ENCODE results near the gene UBQLN3. TPM values are rescaled to one million over a fixed set of nuclear protein-coding genes. Genes with fewer than 3 reads are reported as not detected.

UBQLN3 gene
- total RNA-seq, 1 experiment from 2014 or later, result not detected

DNA sequence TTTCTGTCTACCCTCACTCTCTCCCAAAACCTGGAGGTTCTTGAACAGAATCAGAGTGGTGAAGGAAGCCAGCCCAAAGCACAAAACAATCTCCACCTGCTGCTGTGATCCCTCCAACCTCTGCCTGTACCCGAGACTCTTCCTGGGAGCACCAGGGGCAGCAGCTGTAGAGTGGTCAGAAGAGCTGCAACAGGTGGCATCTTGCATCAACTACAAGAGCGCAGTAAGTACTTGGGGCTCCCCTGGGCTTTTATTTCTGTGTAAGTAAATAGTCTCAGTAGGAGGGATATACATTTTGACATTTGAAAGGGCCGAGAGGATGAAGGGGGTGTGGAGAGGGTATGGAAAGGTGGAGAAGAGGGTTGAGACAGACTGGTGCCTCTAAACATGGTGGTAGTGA lies 15.0 kb upstream of the UBQLN3 start:
- no peaks in the 10 kb centered on the region for H3K4me1 ChIP-seq (replicated peaks)
- H3K27ac ChIP-seq, result no peak overlapping the region
- H3K27me3 ChIP-seq (replicated peaks), result peaks cover 6% of the 10 kb centered on the region; the same call in 1 of the 2 replicates
- no peak for DNase-seq (ENCODE audit: low read depth in 1 of 2, low spot score in 2 of 2)
- H3K36me3 ChIP-seq, result no peaks in the 10 kb centered on the region
- H3K9me3 ChIP-seq (replicated peaks), result no peaks in the 10 kb centered on the region
- H3K4me3 ChIP-seq, result no peak overlapping the region

DNA sequence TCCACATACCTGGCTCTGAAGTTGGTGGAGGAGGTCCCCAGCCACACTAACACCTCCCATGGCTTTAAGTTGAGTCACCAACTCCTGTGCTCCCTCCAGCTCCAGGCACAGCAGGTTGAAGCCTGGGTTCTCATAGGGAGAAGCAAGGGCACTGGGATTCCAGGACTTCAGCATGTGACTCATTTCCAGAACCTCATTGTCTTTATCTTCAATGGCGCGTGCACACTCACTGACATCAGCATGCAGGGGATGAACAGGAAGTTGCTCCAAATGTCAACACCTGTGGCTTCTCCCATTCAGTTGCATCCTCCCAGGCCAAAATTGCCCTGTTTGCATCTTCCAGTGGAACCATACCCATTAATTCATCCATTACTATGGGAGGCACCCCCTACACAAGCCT lies 12.6 kb upstream of the UBQLN3 start:
- no peaks in the 10 kb centered on the region for H3K36me3 ChIP-seq

GRCh38 chr11:5521540-5521939 lies 11.8 kb upstream of the UBQLN3 start:
- no peak for DNase-seq (ENCODE audit: low read depth in 1 of 2, low spot score in 2 of 2)
- Histone ChIP-seq H3K27me3 (replicated peaks) (no peaks in the 10 kb centered on the region; the same call in 1 of the 2 replicates), H3K36me3 (no peaks in the 10 kb centered on the region), H3K27ac (no peak overlapping the region), H3K4me1 (replicated peaks) (no peaks in the 10 kb centered on the region), H3K4me3 (no peak overlapping the region), H3K9me3 (replicated peaks) (no peaks in the 10 kb centered on the region)

More for the DNA sequence above, 12.6 kb upstream of the UBQLN3 start:
- H3K4me1 ChIP-seq (replicated peaks), result no peaks in the 10 kb centered on the region
- no peaks in the 10 kb centered on the region for H3K9me3 ChIP-seq (replicated peaks)
- no peak overlapping the region for H3K4me3 ChIP-seq
- no peak overlapping the region for H3K27ac ChIP-seq
- DNase-seq (ENCODE audit: low read depth in 1 of 2, low spot score in 2 of 2), result no peak
- H3K27me3 ChIP-seq (replicated peaks), result no peaks in the 10 kb centered on the region; the same call in 1 of the 2 replicates

DNA sequence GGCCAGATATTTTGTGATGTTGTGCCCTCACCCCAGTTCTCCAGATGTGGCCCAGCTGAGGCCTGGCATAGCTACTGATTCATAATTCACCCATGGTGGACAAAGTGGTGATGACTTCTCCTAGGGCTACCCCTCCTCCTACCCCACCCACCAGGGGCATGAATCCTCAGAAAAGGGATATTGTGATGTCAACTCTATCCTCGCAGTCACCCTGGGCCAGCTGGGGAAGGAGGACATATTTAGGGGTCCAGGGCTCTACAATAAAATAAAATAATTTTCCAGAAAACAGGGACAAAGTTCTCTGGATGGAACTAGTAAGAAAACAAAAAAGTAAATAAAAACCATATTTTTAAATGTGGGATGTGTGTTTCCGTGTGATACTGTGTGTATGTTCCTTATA lies 6.8 kb upstream of the UBQLN3 start, which contains the start of gene UBQLNL:
Gene UBQLNL (minus strand): TSS at position 101 of the 400 bp plus-strand sequence. CDS start 258 bp downstream, outside the sequence.
- Histone ChIP-seq H3K36me3 (no peaks in the 10 kb centered on the region), H3K9me3 (replicated peaks) (no peaks in the 10 kb centered on the region), H3K4me1 (replicated peaks) (no peaks in the 10 kb centered on the region), H3K4me3 (no peak within 1 kb of the TSS), H3K27me3 (replicated peaks) (peaks cover 14% of the 10 kb centered on the region; the same call in 1 of the 2 replicates), H3K27ac (no peak within 1 kb of the TSS)
- no peak for DNase-seq (ENCODE audit: low read depth in 1 of 2, low spot score in 2 of 2)

DNA sequence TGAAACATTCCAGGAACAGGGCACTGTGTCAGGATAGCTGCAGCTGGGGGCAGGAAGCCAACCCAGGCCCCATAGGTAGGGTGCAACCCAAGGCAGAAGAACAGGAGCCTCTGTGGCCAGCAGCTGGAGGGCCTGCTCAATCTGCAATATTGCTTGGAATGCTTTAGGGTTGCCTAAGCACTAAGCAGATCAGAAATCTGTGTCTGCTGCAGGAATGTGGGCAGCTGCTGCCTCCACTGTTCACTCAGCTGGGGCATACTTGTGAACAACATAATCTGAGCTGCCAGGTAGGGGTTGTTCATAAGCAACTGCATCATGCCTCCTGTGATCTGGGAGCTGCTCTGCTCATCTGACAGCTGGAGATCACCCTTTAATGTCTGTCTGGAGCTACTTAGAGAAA lies 5.1 kb upstream of the UBQLN3 start:
- no peaks in the 10 kb centered on the region for H3K9me3 ChIP-seq (replicated peaks)
- H3K4me1 ChIP-seq (replicated peaks), result no peaks in the 10 kb centered on the region
- H3K4me3 ChIP-seq, result no peak overlapping the region
- no peak for DNase-seq (ENCODE audit: low read depth in 1 of 2, low spot score in 2 of 2)
- H3K27me3 ChIP-seq (replicated peaks), result peaks cover 22% of the 10 kb centered on the region; the same call in 1 of the 2 replicates
- H3K36me3 ChIP-seq, result no peaks in the 10 kb centered on the region
- no peak overlapping the region for H3K27ac ChIP-seq

DNA sequence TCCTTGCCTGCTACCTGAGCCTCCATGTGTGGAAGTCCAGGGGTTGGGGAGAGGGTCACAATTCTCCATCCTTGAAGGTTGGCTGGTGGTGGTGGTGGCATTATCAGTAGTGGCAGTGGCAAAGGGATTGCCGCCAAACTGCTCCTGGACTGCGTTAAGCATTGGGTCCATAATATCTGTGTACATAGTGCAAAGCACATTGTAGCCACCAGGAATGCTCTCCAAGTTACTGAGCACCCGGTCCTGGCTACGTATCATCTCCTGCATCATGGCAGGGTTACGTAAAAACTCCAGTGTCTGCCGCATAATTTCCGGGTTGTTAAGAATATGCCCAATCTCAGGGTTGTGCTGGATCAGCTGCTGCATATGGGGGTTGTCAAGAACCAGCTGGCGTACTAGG lies 1.2 kb downstream of the UBQLN3 start:
- Histone ChIP-seq H3K36me3 (no peaks in the 10 kb centered on the region), H3K27ac (no peak overlapping the region), H3K27me3 (replicated peaks) (peaks cover 32% of the 10 kb centered on the region), H3K4me1 (replicated peaks) (no peaks in the 10 kb centered on the region), H3K4me3 (no peak overlapping the region), H3K9me3 (replicated peaks) (no peaks in the 10 kb centered on the region)
- no peak for DNase-seq (ENCODE audit: low read depth in 1 of 2, low spot score in 2 of 2)

GRCh38 chr11:5507933-5508305 lies 1.8 kb downstream of the UBQLN3 start:
- no peaks in the 10 kb centered on the region for H3K9me3 ChIP-seq (replicated peaks)
- no peak overlapping the region for H3K4me3 ChIP-seq
- H3K27ac ChIP-seq, result no peak overlapping the region
- peaks cover 27% of the 10 kb centered on the region for H3K27me3 ChIP-seq (replicated peaks)
- H3K4me1 ChIP-seq (replicated peaks), result no peaks in the 10 kb centered on the region
- DNase-seq (ENCODE audit: low read depth in 1 of 2, low spot score in 2 of 2), result no peak
- H3K36me3 ChIP-seq, result no peaks in the 10 kb centered on the region

- Histone ChIP-seq H3K9me3 (replicated peaks) (no peaks in the 10 kb centered on the region), H3K36me3 (no peaks in the 10 kb centered on the region), H3K27me3 (replicated peaks) (peaks cover 23% of the 10 kb centered on the region), H3K4me3 (no peak overlapping the region), H3K27ac (no peak overlapping the region), H3K4me1 (replicated peaks) (no peaks in the 10 kb centered on the region)
- no peak for DNase-seq (ENCODE audit: low read depth in 1 of 2, low spot score in 2 of 2)
Measured at GRCh38 chr11:5507177-5507932, 2.4 kb downstream of the UBQLN3 start.

GRCh38 chr11:5505363-5506048 lies 4.3 kb downstream of the UBQLN3 start:
- no peak for DNase-seq (ENCODE audit: low read depth in 1 of 2, low spot score in 2 of 2)
- Histone ChIP-seq H3K4me3 (no peak overlapping the region), H3K27ac (no peak overlapping the region), H3K27me3 (replicated peaks) (peaks cover 15% of the 10 kb centered on the region), H3K4me1 (replicated peaks) (no peaks in the 10 kb centered on the region), H3K9me3 (replicated peaks) (no peaks in the 10 kb centered on the region), H3K36me3 (no peaks in the 10 kb centered on the region)

- H3K4me3 ChIP-seq, result no peak overlapping the region
- H3K4me1 ChIP-seq (replicated peaks), result no peaks in the 10 kb centered on the region
- H3K27me3 ChIP-seq (replicated peaks), result peaks cover 23% of the 10 kb centered on the region
- DNase-seq (ENCODE audit: low read depth in 1 of 2, low spot score in 2 of 2), result no peak
- no peaks in the 10 kb centered on the region for H3K36me3 ChIP-seq
- no peak overlapping the region for H3K27ac ChIP-seq
- H3K9me3 ChIP-seq (replicated peaks), result no peaks in the 10 kb centered on the region
Measured at GRCh38 chr11:5504403-5504921, 5.3 kb downstream of the UBQLN3 start.

DNA sequence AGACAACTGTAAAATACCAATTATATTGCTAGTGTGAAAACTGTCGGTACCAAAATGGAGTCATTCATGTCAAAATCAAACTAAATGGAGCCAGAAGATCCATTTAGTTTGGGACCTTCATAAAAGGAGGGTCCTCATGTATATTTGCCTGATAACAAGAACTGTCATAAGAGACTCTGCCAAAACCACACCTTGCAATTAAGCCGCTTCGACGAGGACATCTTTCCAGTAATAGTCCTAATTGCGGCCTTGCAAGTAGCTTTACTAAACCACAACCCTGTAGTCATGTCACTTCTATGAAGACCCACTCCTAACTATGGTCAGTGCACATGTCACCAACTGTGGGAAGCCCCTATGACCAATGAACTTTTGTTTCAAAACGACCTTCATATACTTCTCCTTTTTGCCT lies 9.4 kb downstream of the UBQLN3 start:
- H3K27me3 ChIP-seq (replicated peaks), result peaks cover 24% of the 10 kb centered on the region
- no peak overlapping the region for H3K4me3 ChIP-seq

DNA sequence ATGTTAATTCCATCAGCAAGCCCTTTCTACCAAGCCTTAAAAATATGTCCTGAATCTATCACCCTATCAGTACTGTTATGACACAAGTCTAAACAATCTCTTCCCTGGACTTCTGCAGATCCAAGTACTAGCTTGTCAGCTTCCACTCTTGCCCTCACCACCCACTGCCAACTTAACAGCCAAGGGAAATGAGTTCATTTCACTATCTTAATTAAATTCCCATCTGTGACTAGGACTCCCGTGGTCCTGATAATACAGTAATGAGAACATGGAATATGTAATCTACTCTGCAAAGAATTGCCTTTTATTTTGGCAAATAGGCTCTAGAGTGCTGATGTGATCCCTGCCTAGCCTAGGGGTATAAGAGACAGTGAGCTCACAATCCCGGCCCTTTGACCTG lies 10.1 kb downstream of the UBQLN3 start:
- DNase-seq (ENCODE audit: low read depth in 1 of 2, low spot score in 2 of 2), result no peak
- Histone ChIP-seq H3K4me3 (no peak overlapping the region), H3K4me1 (replicated peaks) (no peaks in the 10 kb centered on the region), H3K9me3 (replicated peaks) (no peaks in the 10 kb centered on the region), H3K27ac (no peak overlapping the region), H3K27me3 (replicated peaks) (peaks cover 19% of the 10 kb centered on the region), H3K36me3 (no peaks in the 10 kb centered on the region)

More for the DNA sequence above, 9.4 kb downstream of the UBQLN3 start:
- H3K9me3 ChIP-seq (replicated peaks), result no peaks in the 10 kb centered on the region
- H3K36me3 ChIP-seq, result no peaks in the 10 kb centered on the region
- no peak overlapping the region for H3K27ac ChIP-seq
- no peak for DNase-seq (ENCODE audit: low read depth in 1 of 2, low spot score in 2 of 2)
- H3K4me1 ChIP-seq (replicated peaks), result no peaks in the 10 kb centered on the region

- Histone ChIP-seq H3K36me3 (no peaks in the 10 kb centered on the region), H3K4me3 (no peak overlapping the region), H3K27me3 (replicated peaks) (peaks cover 20% of the 10 kb centered on the region), H3K9me3 (replicated peaks) (no peaks in the 10 kb centered on the region), H3K4me1 (replicated peaks) (no peaks in the 10 kb centered on the region), H3K27ac (no peak overlapping the region)
- DNase-seq (ENCODE audit: low read depth in 1 of 2, low spot score in 2 of 2), result no peak
Measured at GRCh38 chr11:5489576-5490357, 20.0 kb downstream of the UBQLN3 start.
